SK-N-SH (cell line): ENCODE data around the gene SPTBN2.

ENCODE experiments used
- CHD2 ChIP-seq: fragments of 150-350 bp; IDR thresholded peaks from 2 replicates; pipeline ENCODE4 v1.6.1; 2018; ENCODE audit warnings: low read length; ENCODE audit not compliant: partially characterized antibody
- CTCF ChIP-seq: fragments of 200-600 bp; sonication (generic); IDR thresholded peaks from 2 replicates; pipeline ENCODE4 v1.6.1; 2017; ENCODE audit warnings: antibody characterized with exemption, mild to moderate bottlenecking, moderate library complexity
- EP300 ChIP-seq, 2 experiments: IDR thresholded peaks; 2 replicates each; pipeline versions ENCODE4 v1.4.0 to v1.6.1; 2012; ENCODE audit warnings: borderline replicate concordance in 1 of 2, low read depth in 1 of 2, low read length in 1 of 2
- FOXJ3 ChIP-seq: sonication (generic); formaldehyde crosslinking; IDR thresholded peaks from 2 replicates; pipeline ENCODE4 v1.5.1; 2020; ENCODE audit warnings: mild to moderate bottlenecking, missing genetic modification reagents
- GABPA ChIP-seq: IDR thresholded peaks from 2 replicates; pipeline ENCODE4 v1.4.0; 2012; ENCODE audit warnings: low read depth, mild to moderate bottlenecking
- MAX ChIP-seq: IDR thresholded peaks from 2 replicates; pipeline ENCODE4 v1.4.0; 2012; ENCODE audit warnings: low read depth
- NFIC ChIP-seq: IDR thresholded peaks from 2 replicates; pipeline ENCODE4 v1.4.0; 2012; ENCODE audit warnings: borderline replicate concordance
- POLR2AphosphoS5 ChIP-seq: IDR thresholded peaks from 2 replicates; pipeline ENCODE4 v1.6.1; 2012; ENCODE audit warnings: low read depth, low read length
- SMC3 ChIP-seq: IDR thresholded peaks from 2 replicates; pipeline ENCODE4 v1.6.1; 2012; ENCODE audit warnings: low read depth, low read length, improper control_type of control experiment
- TEAD4 ChIP-seq: IDR thresholded peaks from 2 replicates; pipeline ENCODE4 v1.4.0; 2012; ENCODE audit warnings: mild to moderate bottlenecking, borderline replicate concordance; ENCODE audit not compliant: insufficient read depth

GRCh38 chr11:66663741-66664296 lies 65.2 kb downstream of the SPTBN2 start:
- TF ChIP-seq CTCF (no peak), TEAD4 (no peak), GABPA (no peak), NFIC (no peak), MAX (no peak), POLR2AphosphoS5 (no peak), EP300 (IDR thresholded peaks at IDR 0.05; ENCODE audit: borderline replicate concordance in 1 of 2, low read depth in 1 of 2, low read length in 1 of 2) (no peak), CHD2 (no peak), FOXJ3 (CRISPR knock-in tag) (no peak), SMC3 (no peak)
